HG02642 (cell line): ENCODE results near the gene DEPDC1B.
"Not testable (repeated sequence)": the region's sequence is repeated elsewhere in the genome, so short reads cannot be mapped to it uniquely, and the experiment has no call there.

Experiments used
- ATAC-seq: cut with Tn5 transposase; IDR thresholded peaks from one replicate; pipeline ENCODE4 v1.9.1; 2021; ENCODE audit warnings: mild to moderate bottlenecking; ENCODE audit not compliant: unreplicated experiment, poor library complexity

The DEPDC1B gene

GRCh38 chr5:60701321-60701968 lies 1.5 kb upstream of the DEPDC1B start:
- ATAC-seq = no peak

GRCh38 chr5:60700416-60700757 lies 421 bp upstream of the DEPDC1B start:
- peak; percentile 26 for ATAC-seq

- ATAC-seq = no peak
Observed at GRCh38 chr5:60699288-60699608, 718 bp downstream of the DEPDC1B start.

GRCh38 chr5:60698336-60698735 lies 1.6 kb downstream of the DEPDC1B start:
- no peak for ATAC-seq

GRCh38 chr5:60690326-60690725 lies 9.6 kb downstream of the DEPDC1B start:
- no peak for ATAC-seq

- ATAC-seq = no peak
Observed at GRCh38 chr5:60688980-60689379, 11.0 kb downstream of the DEPDC1B start.

GRCh38 chr5:60687927-60688720 lies 11.8 kb downstream of the DEPDC1B start:
- peak; percentile 95 for ATAC-seq

- ATAC-seq = no peak
Observed at GRCh38 chr5:60686157-60686556, 13.8 kb downstream of the DEPDC1B start.

GRCh38 chr5:60685700-60686099 lies 14.3 kb downstream of the DEPDC1B start:
- ATAC-seq = no peak

GRCh38 chr5:60685028-60685427 lies 14.9 kb downstream of the DEPDC1B start:
- ATAC-seq = no peak

- ATAC-seq = not testable (repeated sequence)
Observed at GRCh38 chr5:60682007-60682406, 18.0 kb downstream of the DEPDC1B start.

- ATAC-seq = no peak
Observed at GRCh38 chr5:60679816-60680215, 20.1 kb downstream of the DEPDC1B start.

- peak; percentile 68 for ATAC-seq
Observed at GRCh38 chr5:60677850-60678664, 21.9 kb downstream of the DEPDC1B start.

- ATAC-seq = no peak
Observed at GRCh38 chr5:60675286-60675685, 24.7 kb downstream of the DEPDC1B start.

- ATAC-seq = no peak
Observed at GRCh38 chr5:60674251-60675069, 25.5 kb downstream of the DEPDC1B start.

GRCh38 chr5:60673334-60673733 lies 26.6 kb downstream of the DEPDC1B start:
- ATAC-seq = no peak

- ATAC-seq = no peak
Observed at GRCh38 chr5:60672693-60673264, 27.2 kb downstream of the DEPDC1B start.

GRCh38 chr5:60671899-60672692 lies 27.9 kb downstream of the DEPDC1B start:
- no peak for ATAC-seq

- ATAC-seq = no peak
Observed at GRCh38 chr5:60670749-60671148, 29.2 kb downstream of the DEPDC1B start.
